ENCODE data around the gene SH3YL1. TPM values are rescaled to one million over a fixed set of nuclear protein-coding genes. Genes with fewer than 3 reads are reported as not detected.
A peak's percentile ranks its signal among the peaks of the same experiment; 100 is the strongest.

The SH3YL1 gene, protein sequence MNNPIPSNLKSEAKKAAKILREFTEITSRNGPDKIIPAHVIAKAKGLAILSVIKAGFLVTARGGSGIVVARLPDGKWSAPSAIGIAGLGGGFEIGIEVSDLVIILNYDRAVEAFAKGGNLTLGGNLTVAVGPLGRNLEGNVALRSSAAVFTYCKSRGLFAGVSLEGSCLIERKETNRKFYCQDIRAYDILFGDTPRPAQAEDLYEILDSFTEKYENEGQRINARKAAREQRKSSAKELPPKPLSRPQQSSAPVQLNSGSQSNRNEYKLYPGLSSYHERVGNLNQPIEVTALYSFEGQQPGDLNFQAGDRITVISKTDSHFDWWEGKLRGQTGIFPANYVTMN
- total RNA-seq (2014; rRNA removed; shearing (Covaris generic)) = 21.4 and 22.5 TPM in 2 replicates

DNA sequence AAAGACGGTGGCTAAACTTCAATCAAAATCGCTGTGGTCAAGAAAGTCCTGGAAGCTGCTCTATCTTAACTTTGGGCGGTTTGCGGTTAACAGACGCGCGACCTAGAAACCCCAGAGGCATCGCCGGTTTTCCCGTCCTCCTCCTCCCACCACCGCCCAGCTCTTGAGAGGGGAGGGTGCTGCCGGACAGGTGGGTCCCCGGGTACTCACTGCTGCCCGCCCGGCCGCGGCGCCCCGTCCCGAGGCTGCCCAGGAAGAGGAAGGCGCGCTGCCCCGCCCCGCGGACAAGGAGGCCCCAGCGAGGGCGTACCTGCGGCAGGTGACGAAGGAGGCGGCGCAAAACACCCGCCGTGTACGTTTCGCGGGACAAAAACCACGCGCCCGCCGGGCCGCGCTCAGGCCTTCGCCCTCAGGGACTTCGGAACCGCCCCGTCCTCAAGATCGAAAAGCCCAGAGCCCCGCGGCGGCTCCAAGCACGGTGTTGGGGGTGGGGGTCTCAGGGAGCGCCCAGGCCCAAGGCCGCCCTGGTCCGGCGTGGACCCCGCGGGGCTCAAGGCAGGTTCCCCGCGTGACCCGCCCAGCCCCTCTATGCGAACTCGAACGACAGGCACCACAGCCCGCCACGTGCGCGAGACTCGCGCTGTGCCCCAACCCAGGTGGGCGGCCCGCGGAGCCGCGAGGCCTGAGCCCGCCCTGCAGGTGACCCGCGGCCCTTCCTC, at the start of gene SH3YL1:
Gene SH3YL1, minus strand, starts transcription at position 259 of the 719 bp plus-strand sequence. Its CDS starts 48 bp downstream, at position 211.
- DNase-seq (ENCODE audit: low spot score) = no peak

GRCh38 chr2:310994-311393, 47.2 kb upstream of the SH3YL1 start:
- no peak for DNase-seq (ENCODE audit: low spot score)

- DNase-seq (ENCODE audit: low spot score) = no peak
Observed at GRCh38 chr2:309954-310510, 46.2 kb upstream of the SH3YL1 start.

DNA sequence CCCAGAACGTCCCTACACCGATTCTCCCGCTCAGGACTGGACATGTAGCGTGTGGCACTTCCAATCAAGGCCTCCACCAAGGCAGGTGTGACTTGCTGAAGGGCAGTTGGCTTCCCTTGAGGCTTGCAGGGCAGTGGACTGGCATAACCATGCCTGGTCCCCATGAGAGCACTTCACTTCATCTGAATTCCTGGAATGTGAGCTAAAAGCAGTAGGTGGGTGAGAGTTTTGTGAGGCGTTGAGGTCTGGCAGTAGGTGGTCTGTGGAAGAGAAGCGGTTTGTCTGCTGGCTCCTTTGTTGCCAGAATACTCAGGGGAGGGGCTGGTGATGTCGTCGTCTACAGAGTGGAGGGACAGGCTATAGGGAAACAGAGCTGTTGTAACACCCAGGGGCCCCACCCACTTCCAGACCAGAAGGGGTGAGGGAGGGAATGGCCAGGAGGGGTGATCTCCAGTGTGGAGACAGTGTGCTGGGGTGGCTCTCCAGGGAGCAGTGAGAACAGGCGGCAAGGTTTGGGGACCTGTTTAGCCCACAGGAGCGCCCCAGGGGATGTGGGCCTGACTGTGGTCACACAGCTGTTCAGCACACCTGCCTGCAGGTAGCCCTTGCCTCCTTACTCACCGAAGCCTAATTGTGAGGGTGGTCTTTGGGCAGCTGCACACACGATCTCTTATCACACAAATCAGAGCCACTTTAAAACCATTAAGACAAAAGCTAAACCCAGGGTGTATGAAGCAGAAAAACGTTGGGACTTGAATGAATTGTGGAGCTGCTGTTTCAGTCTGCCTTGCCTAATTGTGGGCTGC, 45.5 kb upstream of the SH3YL1 start:
- no peak for DNase-seq (ENCODE audit: low spot score)

DNA sequence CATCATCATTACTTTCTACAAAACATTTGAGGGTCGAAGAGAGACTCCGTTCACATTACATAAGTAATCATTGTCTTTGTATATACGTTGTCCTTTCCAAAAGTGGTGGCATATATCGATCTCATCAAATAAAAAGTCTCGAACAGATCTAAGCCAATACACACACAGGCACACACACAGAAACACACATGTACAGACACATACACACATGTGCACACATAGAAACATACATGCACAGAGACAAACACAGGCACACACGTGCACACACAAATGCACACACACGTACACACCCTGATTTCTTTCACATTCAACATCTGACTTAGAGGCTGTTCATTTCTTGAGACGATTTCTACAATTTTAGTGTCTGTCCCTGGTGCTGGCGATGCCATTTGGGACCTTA, 41.5 kb upstream of the SH3YL1 start:
- DNase-seq (ENCODE audit: low spot score) = no peak

GRCh38 chr2:296354-296753, 32.5 kb upstream of the SH3YL1 start:
- DNase-seq (ENCODE audit: low spot score) = no peak

DNA sequence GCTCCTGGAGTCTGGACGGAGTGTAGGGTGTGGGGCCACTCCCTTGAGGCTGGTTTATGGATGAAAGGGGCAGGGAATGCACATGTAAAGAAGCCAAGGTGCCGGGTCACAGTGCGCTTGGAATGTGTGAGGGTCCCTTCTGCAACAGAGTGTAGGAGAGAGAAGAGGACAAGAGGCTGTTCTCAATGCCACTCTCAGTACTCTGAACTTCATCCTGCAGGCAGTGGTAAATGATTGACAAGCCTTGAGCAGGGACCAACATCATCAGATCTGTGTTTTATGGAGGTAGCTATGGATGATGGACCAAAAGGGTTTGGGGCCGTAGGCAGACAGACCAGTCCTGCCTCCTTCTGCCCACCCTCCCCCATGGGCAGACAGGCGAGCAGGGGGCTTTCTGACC, 31.3 kb upstream of the SH3YL1 start:
- DNase-seq (ENCODE audit: low spot score) = no peak

GRCh38 chr2:290090-290722, 26.4 kb upstream of the SH3YL1 start:
- peak; percentile 32 for DNase-seq (ENCODE audit: low spot score)

DNA sequence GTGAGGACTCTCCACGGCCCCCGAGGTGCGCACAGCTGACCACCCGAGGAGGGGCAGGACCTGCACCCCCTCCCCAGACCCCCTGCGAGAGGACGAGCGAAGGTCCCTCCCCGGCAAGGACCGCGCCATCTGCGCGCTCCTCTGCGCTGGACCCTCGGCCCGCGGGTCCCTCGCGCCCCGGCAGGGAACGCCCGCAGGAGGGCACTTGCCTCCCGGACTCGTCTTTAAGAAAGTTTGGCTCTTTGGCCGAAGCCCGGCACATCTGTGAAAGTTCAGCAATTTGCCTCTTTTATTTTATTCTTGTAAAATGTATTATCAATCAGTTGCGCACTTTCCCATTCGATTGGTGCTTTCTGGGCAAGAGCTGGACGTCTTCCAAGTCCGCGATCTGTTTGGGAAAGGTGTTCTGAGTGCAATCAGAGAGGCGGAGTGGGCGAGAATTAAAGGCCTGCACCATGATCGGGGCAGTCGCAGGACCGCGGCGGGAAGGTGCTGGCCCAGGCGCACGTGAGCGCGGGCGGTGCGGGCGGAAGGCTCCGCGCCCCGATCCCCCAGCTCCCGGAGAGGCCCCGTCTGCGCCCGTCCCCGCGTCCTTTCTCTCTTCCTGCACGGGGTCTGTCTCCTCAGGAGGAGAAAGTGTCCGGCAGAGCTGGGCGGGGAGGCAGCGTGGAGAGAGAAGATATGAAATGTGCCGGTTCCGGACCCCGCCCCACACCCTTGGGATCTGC, 25.7 kb upstream of the SH3YL1 start:
- DNase-seq (ENCODE audit: low spot score) = no peak

DNA sequence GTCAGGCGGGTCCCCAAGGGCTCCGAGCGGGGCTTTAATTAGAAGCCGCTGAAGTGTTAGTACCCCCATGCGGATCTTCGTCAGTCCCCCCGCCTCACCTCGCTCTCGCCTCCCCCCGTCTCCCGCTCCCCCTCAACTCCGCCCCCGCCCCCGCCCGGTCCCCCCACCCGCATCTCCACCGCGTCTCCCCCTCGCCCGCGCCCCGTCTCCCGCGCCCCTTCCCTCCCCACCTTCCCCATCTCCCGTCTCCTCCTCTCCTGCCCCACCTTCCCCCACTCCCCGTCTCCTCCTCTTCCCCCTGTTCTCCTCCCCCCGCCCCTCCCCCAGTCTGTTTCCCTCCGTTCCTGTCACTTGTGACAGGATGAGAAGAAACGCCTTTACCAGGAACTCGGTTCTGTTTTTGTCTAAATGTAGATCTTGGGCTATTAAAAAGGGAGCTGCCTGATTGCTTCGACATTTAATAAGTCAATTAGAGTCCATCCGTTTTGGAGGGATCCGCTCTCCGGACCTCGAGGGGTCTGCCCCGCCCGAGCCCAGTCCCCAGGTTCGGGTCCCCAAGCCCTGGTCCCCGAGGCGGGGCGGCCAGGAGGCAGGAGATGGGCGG, 25.0 kb upstream of the SH3YL1 start:
- DNase-seq (ENCODE audit: low spot score) = no peak

DNA sequence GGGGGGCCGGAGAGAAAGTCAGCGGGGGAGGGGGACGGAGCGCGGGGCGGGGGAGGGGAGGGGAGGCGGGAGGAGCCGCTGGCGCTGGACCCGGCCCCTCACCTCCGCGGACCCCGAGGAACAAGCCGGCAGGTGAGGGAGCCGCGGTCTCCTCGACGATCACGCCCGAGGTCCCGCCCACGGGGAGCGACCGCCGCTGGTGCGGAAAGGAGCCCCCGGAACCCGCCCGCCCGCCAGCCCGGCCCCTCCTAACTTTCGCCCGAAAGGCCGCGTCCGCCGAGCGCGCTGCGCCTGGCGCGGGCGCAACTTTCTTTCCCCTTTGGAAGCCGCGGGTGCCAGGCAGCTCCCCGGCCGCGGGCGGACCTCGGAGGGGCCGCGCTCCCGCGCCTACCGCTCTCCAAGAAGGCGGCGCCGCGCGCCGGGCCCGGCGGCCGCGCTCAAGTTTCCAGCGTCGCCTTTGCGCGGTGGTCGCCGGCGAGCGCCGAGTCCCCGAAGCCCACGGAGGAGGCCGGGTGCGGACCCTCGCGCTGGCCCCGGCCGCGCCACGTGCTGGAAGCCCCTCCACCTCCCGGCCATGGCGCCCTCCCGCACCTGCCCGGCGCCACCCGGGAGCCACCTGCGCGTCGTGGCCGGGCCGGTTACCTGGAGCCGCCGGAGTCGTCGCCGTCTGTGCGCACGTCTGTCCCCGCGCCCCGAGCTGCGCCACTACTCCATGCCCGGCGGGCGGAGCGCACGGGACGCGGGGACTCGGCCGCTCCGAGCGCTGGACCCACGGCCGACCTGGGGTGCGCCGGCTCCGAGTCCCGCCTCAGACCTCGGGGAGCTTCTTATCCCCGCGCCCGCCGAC, 24.3 kb upstream of the SH3YL1 start, which contains the start of gene ALKAL2:
Gene ALKAL2, minus strand, starts transcription at position 181 of the 847 bp plus-strand sequence. CDS start 256 bp downstream, outside the sequence.
- DNase-seq (ENCODE audit: low spot score) = no peak

DNA sequence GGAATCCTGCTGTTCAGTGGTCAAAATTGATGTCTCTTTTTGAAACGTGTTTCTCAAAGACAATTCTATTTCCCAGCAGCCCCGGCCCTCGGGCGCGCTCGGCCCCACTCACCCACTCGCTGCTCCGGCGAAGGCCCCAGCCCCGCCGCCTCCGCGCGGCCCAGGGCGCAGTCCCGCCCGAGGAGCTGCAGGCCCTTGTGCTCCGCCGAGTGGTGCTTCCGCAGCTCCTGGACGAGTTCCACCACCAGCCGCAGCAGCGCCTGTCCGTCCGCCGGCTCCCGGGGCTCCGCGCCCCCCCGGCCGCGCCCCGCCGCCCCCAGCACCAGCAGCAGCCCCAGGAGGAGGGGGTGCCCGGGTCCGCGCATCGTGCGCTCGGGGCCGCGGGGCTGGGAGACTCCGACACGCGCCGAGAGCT, 23.6 kb upstream of the SH3YL1 start:
- no peak for DNase-seq (ENCODE audit: low spot score)

- no peak for DNase-seq (ENCODE audit: low spot score)
Observed at GRCh38 chr2:286774-287392, 23.1 kb upstream of the SH3YL1 start.

DNA sequence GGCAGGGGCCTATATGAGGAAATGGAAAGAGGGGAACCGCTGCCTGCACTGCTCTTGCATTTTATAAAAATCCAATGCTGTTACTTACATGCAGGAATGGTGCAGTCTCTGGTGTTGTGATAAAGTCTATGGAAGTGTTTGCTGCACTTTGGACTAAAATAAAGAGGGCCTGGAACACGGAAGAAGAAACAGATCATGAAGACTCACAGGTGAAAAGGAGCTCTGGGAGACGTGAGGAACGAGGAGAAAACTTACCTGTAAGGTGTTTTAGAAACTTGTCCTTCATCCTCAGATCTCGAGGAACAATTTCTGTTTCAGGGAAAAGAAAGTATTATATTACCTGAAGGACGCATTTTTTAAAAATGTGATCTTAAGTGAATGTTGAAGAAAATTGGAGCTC, 22.2 kb upstream of the SH3YL1 start:
- DNase-seq (ENCODE audit: low spot score) = no peak

DNA sequence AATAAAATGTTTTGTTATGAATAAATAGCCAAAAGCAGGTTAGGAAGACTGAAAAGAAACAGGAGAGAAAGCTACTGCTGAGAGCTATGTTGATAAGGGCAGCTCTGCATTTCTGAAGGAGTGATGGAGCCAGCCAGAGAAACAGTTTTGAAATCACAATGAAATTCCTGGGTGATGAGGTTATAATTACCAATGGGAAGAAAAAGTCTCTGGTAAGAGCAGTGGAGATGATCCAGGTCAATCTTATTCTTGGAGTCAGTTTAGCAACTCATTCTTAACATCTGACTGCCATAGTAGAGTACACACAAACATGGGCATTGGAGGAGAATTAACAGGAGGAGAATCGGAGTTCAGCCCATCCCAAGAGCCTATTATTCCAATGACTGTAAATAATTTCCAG, 21.7 kb upstream of the SH3YL1 start:
- peak; percentile 31 for DNase-seq (ENCODE audit: low spot score)

DNA sequence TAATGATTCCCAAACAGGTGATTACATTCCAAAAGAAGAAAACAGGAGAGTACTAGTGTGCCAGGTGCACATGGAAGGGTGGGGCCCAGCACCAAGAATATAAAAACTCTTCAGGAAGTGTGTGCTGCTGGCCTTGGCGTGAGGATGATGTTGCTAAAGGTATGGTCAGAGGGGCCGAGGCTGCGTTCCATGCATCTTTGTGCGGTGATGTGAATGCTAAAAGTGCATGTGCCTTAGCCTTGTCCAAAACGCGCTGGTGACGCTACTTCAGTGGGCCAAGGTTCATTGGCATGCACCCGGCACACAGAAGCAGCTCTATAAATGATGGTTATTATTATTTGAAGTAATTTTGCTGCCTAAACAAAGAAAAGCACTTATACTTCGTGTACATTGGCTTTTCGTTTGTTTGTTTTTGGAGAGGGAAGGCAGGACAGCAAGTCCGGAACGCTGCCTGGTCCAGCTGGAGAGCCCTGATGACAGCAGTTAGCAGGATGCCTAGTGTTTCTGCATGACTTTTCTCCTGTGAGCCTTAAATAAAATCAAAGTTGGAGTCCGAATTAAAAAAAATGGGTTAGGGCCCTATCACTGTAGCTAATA, 21.2 kb upstream of the SH3YL1 start:
- DNase-seq (ENCODE audit: low spot score) = no peak

DNA sequence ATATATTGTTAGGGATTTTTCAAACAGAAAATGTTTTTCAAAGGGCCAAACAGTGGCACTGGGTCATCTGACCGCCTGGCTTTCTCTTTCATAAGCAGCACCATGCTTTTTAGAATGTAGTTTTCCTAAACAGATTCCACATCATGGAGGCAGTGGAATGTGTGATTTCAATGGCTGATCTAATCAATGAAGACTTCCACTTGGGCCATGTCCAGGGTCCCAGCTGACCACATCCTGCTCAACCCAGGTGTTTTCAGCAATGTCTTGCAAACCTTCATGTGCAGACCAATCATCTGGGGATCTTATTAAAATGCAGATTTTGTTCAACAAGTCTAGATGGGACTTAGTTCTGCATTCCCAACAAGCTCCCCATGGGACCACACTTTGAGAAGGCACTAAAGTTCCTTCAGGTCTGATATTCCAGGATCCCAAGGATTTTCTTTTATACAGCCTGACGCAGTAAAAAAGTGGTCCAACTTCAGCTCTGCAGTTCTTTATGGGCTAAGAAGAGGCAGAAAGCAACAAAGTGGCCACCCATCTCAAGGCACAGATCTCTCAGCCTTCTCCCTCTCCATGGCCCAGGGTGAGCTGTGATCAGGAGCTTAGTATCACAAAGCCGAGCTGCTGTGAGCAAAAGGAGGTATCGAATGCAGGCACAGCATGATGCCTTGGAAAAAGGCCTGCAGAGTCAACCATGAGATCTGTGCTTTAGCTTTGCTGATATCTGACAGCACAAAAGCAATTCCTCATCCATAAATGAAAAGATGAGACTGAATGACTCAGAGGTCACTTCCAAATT, 20.4 kb upstream of the SH3YL1 start:
- DNase-seq (ENCODE audit: low spot score) = peak; percentile 15

Data from A172 (cell line).